Brain pericyte (primary cell): ENCODE measurements around the gene LBHD2.
"Not testable (repeated sequence)": the region's sequence is repeated elsewhere in the genome, so short reads cannot be mapped to it uniquely, and the experiment has no call there.

Experiments used
- DNase-seq: peaks from one replicate; pipeline ENCODE4 v3.0.0-alpha.2; 2012; ENCODE audit warnings: low read depth, low spot score

Gene LBHD2

GRCh38 chr14:103104654-103105452 is 20.8 kb downstream of the LBHD2 start:
- no peak for DNase-seq

GRCh38 chr14:103105580-103106150 is 21.7 kb downstream of the LBHD2 start:
- DNase-seq = no peak

- DNase-seq = no peak
Observed at GRCh38 chr14:103107455-103107854, 23.4 kb downstream of the LBHD2 start.

GRCh38 chr14:103107941-103108748 is 24.1 kb downstream of the LBHD2 start:
- DNase-seq = no peak

- no peak for DNase-seq
Observed at GRCh38 chr14:103108749-103109207, 24.8 kb downstream of the LBHD2 start.

GRCh38 chr14:103109535-103110441 is 25.8 kb downstream of the LBHD2 start:
- DNase-seq = no peak

GRCh38 chr14:103110681-103111231 is 26.7 kb downstream of the LBHD2 start:
- DNase-seq = no peak

- DNase-seq = no peak
Observed at GRCh38 chr14:103111232-103111868, 27.3 kb downstream of the LBHD2 start.

GRCh38 chr14:103112400-103113243 is 28.6 kb downstream of the LBHD2 start:
- DNase-seq = no peak

- no peak for DNase-seq
Observed at GRCh38 chr14:103113303-103113702, 29.3 kb downstream of the LBHD2 start.

GRCh38 chr14:103113774-103114173 is 29.8 kb downstream of the LBHD2 start:
- no peak for DNase-seq

GRCh38 chr14:103115086-103115679 is 31.2 kb downstream of the LBHD2 start:
- DNase-seq = not testable (repeated sequence)

GRCh38 chr14:103115845-103116572 is 32.0 kb downstream of the LBHD2 start:
- DNase-seq = no peak

- no peak for DNase-seq
Observed at GRCh38 chr14:103116636-103117035, 32.6 kb downstream of the LBHD2 start.

- not testable (repeated sequence) for DNase-seq
Observed at GRCh38 chr14:103117499-103117898, 33.5 kb downstream of the LBHD2 start.

- no peak for DNase-seq
Observed at GRCh38 chr14:103118018-103118662, 34.1 kb downstream of the LBHD2 start.

- no peak for DNase-seq
Observed at GRCh38 chr14:103118663-103119404, 34.8 kb downstream of the LBHD2 start.
